Activated T-helper 2 cell treated with anti-CD3 and anti-CD28 coated beads, Interferon-gamma antibody, Interleukin-2, Interleukin-4, amounts not matched to agents 10 μg/mL and 5 μg/mL and 100 μg/mL, durations not matched to agents 14 hours and 24 hours and 36 hours (primary cell): ENCODE results near the gene RAI14. TPM values are rescaled to one million over a fixed set of nuclear protein-coding genes. Genes with fewer than 3 reads are reported as not detected.
"Not testable (repeated sequence)": the region's sequence is repeated elsewhere in the genome, so short reads cannot be mapped to it uniquely, and the experiment has no call there.

Experiments
- DNase-seq: peaks from one replicate; pipeline ENCODE4 v3.0.0; 2021; ENCODE audit warnings: low spot score
- H3K27ac Mint-ChIP-seq: one replicate; pipeline ENCODE4 v1.8.0; 2021; ENCODE audit warnings: mixed read lengths
- H3K27me3 Mint-ChIP-seq: one replicate; pipeline ENCODE4 v1.8.0; 2021; ENCODE audit warnings: low read depth, mixed read lengths
- H3K36me3 Mint-ChIP-seq: one replicate; pipeline ENCODE4 v1.8.0; 2021; ENCODE audit warnings: low read depth, mixed read lengths
- H3K4me1 Mint-ChIP-seq: one replicate; pipeline ENCODE4 v1.8.0; 2021; ENCODE audit warnings: low read depth, mixed read lengths
- H3K4me3 Mint-ChIP-seq: one replicate; pipeline ENCODE4 v1.8.0; 2021; ENCODE audit warnings: low read depth, mild to moderate bottlenecking, moderate library complexity, mixed read lengths
- H3K9me3 Mint-ChIP-seq: one replicate; pipeline ENCODE4 v1.8.0; 2021; ENCODE audit warnings: mixed read lengths
- intact Hi-C: fragments of 100-400 bp; cut with micrococcal nuclease; formaldehyde crosslinking; loops from one replicate; pipeline ENCODE4 v1.15.1; 2023
- total RNA-seq: library from RNA; stranded (reverse); gene quantifications from 2 replicates; pipeline ENCODE4 v1.2.3, GENCODE V29; 2022

The RAI14 gene
- total RNA-seq, 1 donor from 2014 or later, result 4.0 TPM

DNA sequence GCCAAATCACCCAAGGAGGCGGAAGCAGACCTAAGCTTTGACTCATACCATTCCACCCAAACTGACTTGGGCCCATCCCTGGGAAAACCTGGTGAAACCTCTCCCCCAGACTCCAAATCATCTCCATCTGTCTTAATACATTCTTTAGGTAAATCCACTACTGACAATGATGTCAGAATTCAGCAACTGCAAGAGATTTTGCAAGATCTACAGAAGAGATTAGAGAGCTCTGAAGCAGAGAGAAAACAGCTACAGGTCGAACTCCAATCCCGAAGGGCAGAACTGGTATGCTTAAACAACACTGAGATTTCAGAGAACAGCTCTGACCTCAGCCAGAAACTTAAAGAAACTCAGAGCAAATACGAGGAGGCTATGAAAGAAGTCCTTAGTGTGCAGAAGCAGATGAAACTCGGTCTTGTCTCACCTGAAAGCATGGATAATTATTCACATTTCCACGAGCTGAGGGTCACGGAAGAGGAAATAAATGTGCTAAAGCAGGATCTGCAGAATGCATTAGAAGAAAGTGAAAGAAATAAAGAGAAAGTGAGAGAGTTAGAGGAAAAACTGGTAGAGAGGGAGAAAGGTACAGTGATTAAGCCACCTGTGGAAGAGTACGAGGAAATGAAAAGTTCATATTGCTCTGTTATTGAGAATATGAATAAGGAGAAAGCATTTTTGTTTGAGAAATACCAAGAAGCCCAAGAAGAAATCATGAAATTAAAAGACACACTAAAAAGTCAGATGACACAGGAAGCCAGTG lies 167.0 kb downstream of the RAI14 start:
- H3K27me3 Mint-ChIP-seq, result no peaks in the 10 kb centered on the region
- no peak overlapping the region for H3K4me3 Mint-ChIP-seq
- DNase-seq, result no peak
- no peaks in the 10 kb centered on the region for H3K36me3 Mint-ChIP-seq
- H3K27ac Mint-ChIP-seq, result no peak overlapping the region
- H3K4me1 Mint-ChIP-seq, result no peaks in the 10 kb centered on the region
- intact Hi-C loops, result no loop called here
- no peaks in the 10 kb centered on the region for H3K9me3 Mint-ChIP-seq

DNA sequence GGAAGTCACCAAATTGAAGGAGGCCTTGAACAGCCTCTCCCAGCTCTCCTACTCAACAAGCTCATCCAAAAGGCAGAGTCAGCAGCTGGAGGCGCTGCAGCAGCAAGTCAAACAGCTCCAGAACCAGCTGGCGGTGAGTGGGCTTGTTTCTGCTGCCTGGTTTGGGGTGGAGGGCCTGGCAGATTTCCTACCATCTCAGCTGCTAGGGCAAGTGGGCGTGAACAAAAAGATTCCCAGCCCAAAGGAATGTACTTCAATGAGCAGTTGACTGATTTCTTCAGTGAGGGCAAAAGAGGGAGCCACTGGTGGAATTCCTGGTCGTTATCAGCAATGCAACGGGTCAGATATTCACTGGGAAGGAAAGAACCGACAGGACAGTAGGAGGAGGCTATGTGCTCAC lies 170.2 kb downstream of the RAI14 start:
- Mint-ChIP-seq H3K27ac (no peak overlapping the region), H3K4me1 (no peaks in the 10 kb centered on the region), H3K36me3 (no peaks in the 10 kb centered on the region), H3K9me3 (no peaks in the 10 kb centered on the region), H3K27me3 (no peaks in the 10 kb centered on the region), H3K4me3 (no peak overlapping the region)
- no peak for DNase-seq
- intact Hi-C loops, result no loop called here

DNA sequence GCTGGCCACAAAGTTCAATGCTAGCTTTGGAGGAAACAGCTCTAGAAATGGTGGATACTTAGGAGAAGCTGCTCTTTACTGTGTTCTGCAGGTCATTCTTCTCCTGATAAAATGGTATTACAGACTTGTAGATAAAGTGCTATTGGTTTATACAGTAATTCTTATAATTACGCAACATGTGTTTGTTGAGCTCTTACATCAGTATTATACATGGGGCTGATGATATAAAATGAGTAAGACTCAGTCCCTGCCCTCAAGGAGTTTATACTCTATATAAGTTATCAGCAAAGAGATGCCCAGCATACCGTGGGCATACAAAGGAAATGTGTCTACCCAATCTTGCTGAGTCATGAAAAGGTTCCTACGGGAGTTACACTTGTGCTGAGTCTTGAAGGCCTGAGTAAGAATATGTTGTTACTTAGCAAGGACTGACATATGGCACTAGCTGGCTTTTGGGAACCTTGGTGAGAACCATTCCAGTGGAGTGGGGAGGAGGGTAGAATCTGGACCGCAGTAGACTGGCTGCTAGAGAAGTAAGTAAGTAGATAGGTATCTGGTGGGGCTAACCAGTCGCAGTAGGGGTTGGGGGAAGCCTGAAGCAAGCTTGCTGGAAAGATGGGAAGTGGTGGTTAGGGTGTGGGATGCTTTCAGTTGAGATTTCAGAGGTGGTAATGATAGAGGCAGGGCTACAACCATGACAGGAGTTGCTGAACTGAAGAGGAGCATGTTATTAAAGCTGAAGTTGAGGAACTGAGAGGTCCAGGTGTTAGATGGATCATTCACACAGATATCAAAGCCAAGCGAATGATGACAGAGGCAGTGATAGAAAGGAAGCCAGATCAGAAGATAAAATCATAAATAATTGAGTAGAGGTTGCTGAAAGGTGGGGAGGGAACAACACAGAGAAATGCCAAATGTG lies 171.7 kb downstream of the RAI14 start:
- no peaks in the 10 kb centered on the region for H3K9me3 Mint-ChIP-seq
- no peaks in the 10 kb centered on the region for H3K4me1 Mint-ChIP-seq
- H3K27me3 Mint-ChIP-seq, result no peaks in the 10 kb centered on the region
- no peak for DNase-seq
- intact Hi-C loops, result no loop called here
- H3K4me3 Mint-ChIP-seq, result no peak overlapping the region
- no peak overlapping the region for H3K27ac Mint-ChIP-seq
- H3K36me3 Mint-ChIP-seq, result no peaks in the 10 kb centered on the region

DNA sequence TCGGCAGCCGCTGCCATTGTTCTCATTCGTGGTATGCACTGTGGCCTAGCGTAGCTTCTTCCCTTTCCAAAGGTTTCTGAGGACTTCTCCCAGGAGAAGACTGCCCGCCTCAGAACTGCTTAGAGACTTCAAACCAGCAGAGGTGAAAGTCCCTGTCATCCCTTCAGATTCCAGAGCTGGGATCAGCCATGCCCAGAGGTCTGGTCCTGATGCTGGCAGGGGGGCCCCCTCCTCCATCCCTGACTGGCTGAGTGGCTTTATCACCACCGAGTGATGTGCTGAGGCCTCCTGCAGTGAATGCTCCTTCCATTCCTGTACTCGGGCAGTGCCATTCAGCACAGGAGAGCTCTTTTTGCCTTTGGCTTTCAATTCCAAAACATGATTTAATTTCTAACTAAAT lies 174.7 kb downstream of the RAI14 start:
- intact Hi-C loops, result loop anchor here (10.0 kb wide), 1 partner anchor 336 kb away; no protein-coding TSS in a partner anchor
- not testable (repeated sequence) for DNase-seq, H3K4me1 Mint-ChIP-seq, H3K36me3 Mint-ChIP-seq, H3K27ac Mint-ChIP-seq, H3K4me3 Mint-ChIP-seq, H3K9me3 Mint-ChIP-seq, H3K27me3 Mint-ChIP-seq

DNA sequence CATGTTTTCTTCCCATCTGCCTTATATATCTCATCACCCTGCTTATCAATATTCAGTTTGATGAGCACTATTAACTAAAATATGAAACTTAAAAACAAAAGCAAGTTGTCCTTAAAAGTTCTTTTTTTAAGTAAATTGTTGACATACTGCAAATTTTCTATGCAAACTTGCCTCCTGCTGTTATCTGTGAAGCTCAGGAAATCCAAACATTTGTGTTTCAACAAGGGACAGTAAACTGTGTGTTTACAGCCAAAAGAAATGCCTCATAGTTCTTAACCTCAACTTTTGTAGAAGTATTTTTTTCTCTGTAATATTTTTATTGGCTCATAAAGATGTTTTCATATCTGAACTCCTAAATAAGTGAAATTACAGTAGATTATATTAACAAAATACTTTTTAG lies 175.2 kb downstream of the RAI14 start:
- intact Hi-C loops, result loop anchor here (10.0 kb wide), 1 partner anchor 337 kb away; no protein-coding TSS in a partner anchor
- Mint-ChIP-seq H3K36me3 (no peaks in the 10 kb centered on the region), H3K4me3 (no peak overlapping the region), H3K27me3 (peaks cover 6% of the 10 kb centered on the region), H3K27ac (no peak overlapping the region), H3K9me3 (no peaks in the 10 kb centered on the region), H3K4me1 (peaks cover 2% of the 10 kb centered on the region)
- DNase-seq, result no peak

DNA sequence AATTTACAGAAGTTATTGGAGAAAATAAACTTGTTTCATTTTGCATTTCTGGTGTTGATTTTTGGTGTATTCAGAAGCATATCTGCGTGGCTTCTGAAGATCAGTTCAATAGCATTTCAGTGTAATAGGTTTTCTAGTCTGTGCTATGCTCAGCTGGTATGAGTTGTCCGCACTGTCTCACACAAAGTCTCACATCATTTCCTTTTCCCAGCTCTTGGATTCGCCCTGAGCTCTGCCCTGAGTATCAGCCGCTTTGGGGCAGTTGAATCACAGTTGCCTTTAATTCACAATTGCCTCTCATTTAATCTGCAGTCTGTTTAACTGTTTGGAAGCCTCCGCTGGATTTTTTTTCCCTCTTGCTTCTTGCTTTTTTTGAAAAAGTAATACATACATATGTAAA lies 176.4 kb downstream of the RAI14 start:
- Mint-ChIP-seq H3K27me3 (peaks cover 9% of the 10 kb centered on the region), H3K36me3 (no peaks in the 10 kb centered on the region), H3K27ac (no peak overlapping the region), H3K4me3 (no peak overlapping the region), H3K4me1 (peaks cover 2% of the 10 kb centered on the region), H3K9me3 (no peaks in the 10 kb centered on the region)
- DNase-seq, result no peak
- intact Hi-C loops, result loop anchor here (10.0 kb wide), 1 partner anchor 338 kb away; no protein-coding TSS in a partner anchor

DNA sequence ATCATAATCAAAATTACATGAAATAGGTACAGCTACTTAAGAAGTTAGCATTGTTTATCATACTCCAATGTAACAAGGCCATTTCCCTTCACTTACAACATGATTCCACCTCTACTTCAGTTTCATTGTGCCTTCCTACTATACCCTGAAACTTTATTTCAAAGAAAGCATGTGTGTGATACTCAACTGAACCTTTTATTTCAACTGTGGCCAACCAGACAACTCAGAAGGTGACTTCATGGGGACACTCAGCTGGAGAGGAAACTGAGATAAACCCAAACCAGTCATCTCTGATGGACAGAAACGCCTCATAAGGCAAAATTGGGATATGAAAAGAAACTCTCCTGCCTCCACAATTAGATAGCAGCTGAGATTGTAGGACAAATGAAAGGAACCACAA lies 177.0 kb downstream of the RAI14 start:
- no peaks in the 10 kb centered on the region for H3K36me3 Mint-ChIP-seq
- no peak overlapping the region for H3K4me3 Mint-ChIP-seq
- intact Hi-C loops, result loop anchor here (10.0 kb wide), 1 partner anchor 338 kb away; no protein-coding TSS in a partner anchor
- H3K4me1 Mint-ChIP-seq, result peaks cover 2% of the 10 kb centered on the region
- DNase-seq, result no peak
- H3K27ac Mint-ChIP-seq, result no peak overlapping the region
- H3K27me3 Mint-ChIP-seq, result peaks cover 9% of the 10 kb centered on the region
- H3K9me3 Mint-ChIP-seq, result no peaks in the 10 kb centered on the region

DNA sequence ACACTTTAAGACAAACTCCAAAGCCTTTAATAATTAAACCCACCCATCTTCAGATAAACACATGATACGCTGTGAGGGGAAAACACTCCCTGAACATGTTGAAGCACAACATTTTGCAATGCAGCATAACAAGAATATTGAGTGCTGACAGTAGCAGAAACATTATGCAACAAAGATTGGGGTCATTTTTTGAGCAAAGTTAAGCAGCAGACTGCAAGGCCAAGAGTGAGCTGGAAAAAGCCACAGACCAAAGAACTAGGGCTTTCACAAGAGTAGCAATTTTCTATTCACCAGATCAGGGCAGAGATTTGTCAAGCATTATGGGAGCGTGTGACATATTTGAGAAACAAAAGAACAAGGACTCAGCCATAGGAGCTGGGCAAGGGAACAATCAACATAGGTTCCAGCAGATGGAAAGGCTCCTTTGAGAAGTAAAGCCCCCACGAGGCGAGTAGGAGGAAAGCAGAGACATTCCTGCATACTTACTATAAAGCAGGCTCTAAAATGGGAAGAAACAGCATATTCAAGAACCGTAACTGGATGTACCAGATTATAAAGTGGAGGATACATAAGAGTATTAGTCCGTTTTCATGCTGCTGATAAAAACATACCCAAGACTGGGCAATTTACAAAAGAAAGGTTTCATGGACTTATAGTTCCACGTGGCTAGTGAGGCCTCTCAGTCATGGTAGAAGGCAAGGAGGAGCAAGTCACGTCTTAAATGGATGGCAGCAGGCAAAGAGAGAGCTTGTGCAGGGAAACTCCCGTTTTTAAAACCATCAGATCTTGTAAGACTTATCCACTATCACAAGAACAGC lies 178.1 kb downstream of the RAI14 start:
- intact Hi-C loops, result loop anchor here (10.0 kb wide), 1 partner anchor 339 kb away; no protein-coding TSS in a partner anchor

DNA sequence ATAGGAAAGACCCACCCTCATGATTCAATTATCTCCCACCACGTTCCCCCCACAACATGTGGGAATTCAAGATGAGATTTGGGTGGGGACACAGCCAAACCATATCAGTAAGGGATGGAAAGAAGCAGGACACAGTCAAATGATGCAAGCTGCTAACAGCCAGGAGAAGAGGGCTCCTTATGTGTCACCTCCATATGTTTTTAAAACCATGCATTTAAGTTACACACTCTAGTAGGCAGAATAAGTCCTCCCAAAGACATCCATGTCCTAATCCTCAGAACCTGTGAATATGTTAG lies 178.6 kb downstream of the RAI14 start:
- peaks cover 9% of the 10 kb centered on the region for H3K27me3 Mint-ChIP-seq
- intact Hi-C loops, result loop anchor here (10.0 kb wide), 1 partner anchor 340 kb away; no protein-coding TSS in a partner anchor
- peaks cover 12% of the 10 kb centered on the region for H3K4me1 Mint-ChIP-seq
- no peak overlapping the region for H3K27ac Mint-ChIP-seq
- no peaks in the 10 kb centered on the region for H3K9me3 Mint-ChIP-seq
- H3K4me3 Mint-ChIP-seq, result no peak overlapping the region
- H3K36me3 Mint-ChIP-seq, result no peaks in the 10 kb centered on the region
- DNase-seq, result no peak

More for the DNA sequence above, 178.1 kb downstream of the RAI14 start:
- no peaks in the 10 kb centered on the region for H3K36me3 Mint-ChIP-seq
- peaks cover 8% of the 10 kb centered on the region for H3K4me1 Mint-ChIP-seq
- no peak overlapping the region for H3K27ac Mint-ChIP-seq
- no peak for DNase-seq
- no peak overlapping the region for H3K4me3 Mint-ChIP-seq
- H3K9me3 Mint-ChIP-seq, result no peaks in the 10 kb centered on the region
- H3K27me3 Mint-ChIP-seq, result peaks cover 9% of the 10 kb centered on the region

DNA sequence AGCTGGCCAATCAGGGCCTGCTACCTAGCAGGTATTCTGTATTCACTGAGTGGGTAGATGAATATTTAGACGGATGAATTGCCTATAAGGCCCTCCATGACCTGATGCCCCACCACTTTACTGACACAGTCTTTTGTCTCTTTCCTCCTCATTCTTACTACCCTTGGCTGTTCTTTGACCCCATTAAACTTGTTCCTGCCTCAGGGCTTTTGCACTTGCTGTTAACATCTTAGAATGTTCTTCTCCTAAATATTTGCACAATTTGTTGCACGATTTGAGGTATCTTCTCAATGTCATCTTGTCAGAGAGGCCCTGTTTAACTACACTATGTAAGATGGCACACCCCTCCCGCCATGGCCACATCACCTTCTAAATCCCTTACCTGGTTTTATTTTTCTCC lies 179.5 kb downstream of the RAI14 start:
- no peak for DNase-seq
- Mint-ChIP-seq H3K9me3 (no peaks in the 10 kb centered on the region), H3K4me3 (no peak overlapping the region), H3K36me3 (no peaks in the 10 kb centered on the region), H3K4me1 (peaks cover 12% of the 10 kb centered on the region), H3K27ac (no peak overlapping the region), H3K27me3 (peaks cover 14% of the 10 kb centered on the region)
- intact Hi-C loops, result loop anchor here (10.0 kb wide), 1 partner anchor 341 kb away; no protein-coding TSS in a partner anchor

DNA sequence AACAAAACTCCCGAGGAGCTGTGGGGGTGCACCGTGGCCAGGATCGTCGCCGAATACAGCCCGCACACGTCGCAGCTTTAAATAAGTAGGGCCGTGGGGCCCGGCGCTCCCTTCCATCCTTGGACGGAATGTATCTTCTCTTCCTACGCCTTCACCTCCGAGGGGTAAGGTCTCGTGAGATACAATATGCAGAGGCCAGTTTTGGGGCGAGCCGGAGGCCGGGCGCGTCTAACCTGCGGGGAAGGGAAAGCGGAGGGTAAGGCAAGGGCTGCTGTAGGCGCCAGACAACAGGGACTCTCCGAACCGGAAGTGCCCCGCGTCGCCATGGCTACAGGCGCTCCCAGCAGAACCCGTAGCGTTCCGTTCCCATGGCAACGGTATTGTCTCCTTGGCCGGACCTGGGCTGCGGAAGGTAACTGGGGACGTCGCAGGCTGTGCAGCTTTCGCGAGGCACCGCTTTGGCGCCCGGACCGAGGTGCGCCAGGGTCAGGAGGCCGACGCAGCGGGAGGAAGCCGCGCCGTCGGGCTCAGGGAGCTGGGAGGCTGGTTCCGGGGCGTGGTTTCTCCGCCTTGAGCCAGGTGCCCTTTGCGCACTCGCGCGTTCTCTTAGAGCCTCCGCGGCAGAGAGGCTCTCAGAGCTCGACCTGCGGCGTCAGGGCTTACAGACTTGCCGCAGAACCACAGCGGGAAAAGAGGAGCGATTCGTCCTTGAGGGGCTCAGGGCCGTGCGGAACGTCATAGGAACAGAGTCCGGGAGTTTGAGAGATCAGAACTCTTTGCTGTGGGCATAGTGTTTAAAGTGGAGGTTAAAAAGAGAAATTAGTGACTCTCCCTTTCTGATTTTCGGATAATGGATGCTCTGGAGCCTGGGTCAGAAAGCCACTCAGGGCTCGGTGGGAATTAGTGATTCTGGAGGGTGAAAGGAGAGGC lies 182.9 kb downstream of the RAI14 start, which contains the start of gene TTC23L:
TTC23L (plus strand) TSS at position 380 of the 930 bp plus-strand sequence. CDS start 1,508 bp downstream, outside the sequence.
- Mint-ChIP-seq H3K4me1 (peaks cover 10% of the 10 kb centered on the region), H3K36me3 (no peaks in the 10 kb centered on the region), H3K27ac (peak within 1 kb of the TSS; percentile 65), H3K9me3 (no peaks in the 10 kb centered on the region), H3K4me3 (peak within 1 kb of the TSS; percentile 88), H3K27me3 (peaks cover 13% of the 10 kb centered on the region)
- intact Hi-C loops, result loop anchor here (2.0 to 10.0 kb wide), 2 partner anchors 76 to 344 kb away; partner anchors contain the start of genes BRIX1 and RAD1
- peak; percentile 85 for DNase-seq
